Osteocyte (in vitro differentiated cells): ENCODE data around the gene UPK1B. TPM values are rescaled to one million over a fixed set of nuclear protein-coding genes. Genes with fewer than 3 reads are reported as not detected.
"Not testable (repeated sequence)": the region's sequence is repeated elsewhere in the genome, so short reads cannot be mapped to it uniquely, and the experiment has no call there.

Source experiments
- DNase-seq: peaks from one replicate; pipeline ENCODE4 v3.0.0; 2021; ENCODE audit warnings: mixed read lengths; ENCODE audit not compliant: unreplicated experiment; ENCODE audit errors: extremely low spot score
- H3K27ac Mint-ChIP-seq: one replicate; pipeline ENCODE4 v1.8.0; 2021; ENCODE audit warnings: mild to moderate bottlenecking, mixed read lengths; ENCODE audit not compliant: unreplicated experiment
- H3K27me3 Mint-ChIP-seq: one replicate; pipeline ENCODE4 v1.8.0; 2021; ENCODE audit warnings: mixed read lengths; ENCODE audit not compliant: unreplicated experiment
- H3K36me3 Mint-ChIP-seq: one replicate; pipeline ENCODE4 v1.8.0; 2021; ENCODE audit warnings: mixed read lengths; ENCODE audit not compliant: unreplicated experiment
- H3K4me1 Mint-ChIP-seq: one replicate; pipeline ENCODE4 v1.8.0; 2021; ENCODE audit warnings: mixed read lengths; ENCODE audit not compliant: unreplicated experiment
- H3K4me3 Mint-ChIP-seq: one replicate; pipeline ENCODE4 v1.8.0; 2021; ENCODE audit warnings: mild to moderate bottlenecking, moderate library complexity, mixed read lengths; ENCODE audit not compliant: unreplicated experiment
- H3K9me3 Mint-ChIP-seq: one replicate; pipeline ENCODE4 v1.8.0; 2021; ENCODE audit warnings: mixed read lengths; ENCODE audit not compliant: unreplicated experiment
- total RNA-seq: library from RNA; stranded (reverse); gene quantifications from 2 replicates; pipeline ENCODE4 v1.2.1, GENCODE V29; 2021
- TF ChIP-seq, protein P1 (sequence below): fragments of 200-600 bp; sonication (generic); IDR thresholded peaks from 2 replicates; pipeline ENCODE4 v1.5.0; 2021; ENCODE audit warnings: antibody characterized with exemption, mild to moderate bottlenecking, moderate library complexity

UPK1B gene
- total RNA-seq, 1 donor from 2014 or later: 0.24 TPM

DNA sequence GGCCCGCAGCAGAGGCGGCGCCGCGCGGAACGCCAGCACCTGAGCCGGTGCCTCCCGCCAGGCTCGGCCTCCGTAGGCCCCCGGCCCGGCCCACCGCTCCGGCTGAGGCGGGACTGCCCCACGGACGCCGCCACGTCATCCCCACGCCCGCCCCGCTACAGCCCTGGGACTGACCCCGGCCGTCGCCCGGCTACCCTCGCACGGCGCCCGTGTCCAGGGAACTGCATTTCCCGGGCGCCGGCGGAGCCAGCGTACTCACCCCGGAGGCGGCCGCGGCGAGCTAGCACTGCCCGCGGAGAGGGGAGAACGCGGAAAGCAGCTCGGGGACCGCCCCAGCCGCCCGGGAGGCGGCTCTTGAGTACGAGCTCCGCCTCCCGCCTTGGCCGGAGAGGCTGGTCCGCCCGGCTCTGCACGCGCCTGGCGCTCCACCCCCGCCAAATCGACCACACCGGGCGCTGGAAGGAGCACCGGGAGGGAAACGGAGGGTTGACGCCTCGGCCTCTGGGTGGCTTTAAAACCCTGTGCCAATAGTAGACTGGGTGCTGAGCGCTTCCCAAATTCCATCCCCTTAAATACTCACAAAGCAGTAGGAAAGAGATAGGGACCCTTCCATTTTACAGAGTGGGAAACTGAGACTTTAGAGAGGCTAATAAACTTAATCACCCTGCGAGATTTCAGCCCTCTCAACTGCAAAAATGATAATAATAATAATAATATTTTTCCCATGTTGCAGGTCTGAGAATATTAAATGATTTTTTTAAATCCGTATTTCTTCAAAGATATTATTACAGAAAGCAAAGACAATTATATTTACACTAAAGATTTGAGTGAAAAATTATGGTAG, 67.4 kb downstream of the UPK1B start, which contains the start of gene B4GALT4:
B4GALT4 (minus strand) TSS at position 288 of the 844 bp plus-strand sequence. CDS start 10,779 bp downstream, outside the sequence.
- Mint-ChIP-seq H3K4me3 (peak within 1 kb of the TSS; percentile 85), H3K9me3 (no peaks in the 10 kb centered on the region)
- TF ChIP-seq, protein P1, sequence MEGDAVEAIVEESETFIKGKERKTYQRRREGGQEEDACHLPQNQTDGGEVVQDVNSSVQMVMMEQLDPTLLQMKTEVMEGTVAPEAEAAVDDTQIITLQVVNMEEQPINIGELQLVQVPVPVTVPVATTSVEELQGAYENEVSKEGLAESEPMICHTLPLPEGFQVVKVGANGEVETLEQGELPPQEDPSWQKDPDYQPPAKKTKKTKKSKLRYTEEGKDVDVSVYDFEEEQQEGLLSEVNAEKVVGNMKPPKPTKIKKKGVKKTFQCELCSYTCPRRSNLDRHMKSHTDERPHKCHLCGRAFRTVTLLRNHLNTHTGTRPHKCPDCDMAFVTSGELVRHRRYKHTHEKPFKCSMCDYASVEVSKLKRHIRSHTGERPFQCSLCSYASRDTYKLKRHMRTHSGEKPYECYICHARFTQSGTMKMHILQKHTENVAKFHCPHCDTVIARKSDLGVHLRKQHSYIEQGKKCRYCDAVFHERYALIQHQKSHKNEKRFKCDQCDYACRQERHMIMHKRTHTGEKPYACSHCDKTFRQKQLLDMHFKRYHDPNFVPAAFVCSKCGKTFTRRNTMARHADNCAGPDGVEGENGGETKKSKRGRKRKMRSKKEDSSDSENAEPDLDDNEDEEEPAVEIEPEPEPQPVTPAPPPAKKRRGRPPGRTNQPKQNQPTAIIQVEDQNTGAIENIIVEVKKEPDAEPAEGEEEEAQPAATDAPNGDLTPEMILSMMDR: no peak

DNA sequence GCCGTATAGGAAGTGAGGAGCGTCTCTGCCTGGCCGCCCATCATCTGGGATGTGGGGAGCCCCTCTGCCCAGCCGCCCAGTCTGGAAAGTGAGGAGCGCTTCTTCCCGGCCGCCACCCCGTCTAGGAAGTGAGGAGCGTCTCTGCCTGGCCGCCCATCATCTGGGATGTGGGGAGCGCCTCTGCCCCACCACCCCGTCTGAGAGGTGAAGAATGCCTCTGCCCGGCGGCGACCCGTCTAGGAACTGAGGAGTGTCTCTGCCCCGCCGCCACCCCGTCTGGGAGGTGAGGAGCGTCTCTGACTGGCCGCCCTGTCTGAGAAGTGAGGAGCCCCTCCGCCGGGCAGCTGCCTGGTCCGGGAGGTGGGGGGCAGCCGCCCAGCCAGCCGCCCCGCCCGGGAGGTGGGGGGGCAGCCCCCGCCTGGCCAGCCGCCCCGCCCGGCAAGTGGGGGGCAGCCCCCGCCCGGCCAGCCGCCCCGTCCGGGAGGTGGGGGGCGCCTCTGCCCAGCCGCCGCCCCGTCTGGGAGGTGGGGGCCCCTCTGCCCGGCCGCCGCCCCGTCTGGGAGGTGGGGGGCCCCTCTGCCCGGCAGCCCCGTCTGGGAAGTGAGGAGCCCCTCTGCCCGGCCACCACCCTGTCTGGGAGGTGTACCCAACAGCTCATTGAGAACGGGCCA, 69.1 kb downstream of the UPK1B start:
- peaks cover 25% of the 10 kb centered on the region for H3K4me1 Mint-ChIP-seq
- not testable (repeated sequence) for H3K4me3 Mint-ChIP-seq, H3K27ac Mint-ChIP-seq, DNase-seq, H3K36me3 Mint-ChIP-seq, H3K27me3 Mint-ChIP-seq, H3K9me3 Mint-ChIP-seq

More for the DNA sequence above, 67.4 kb downstream of the UPK1B start, which contains the start of gene B4GALT4:
- peaks cover 11% of the 10 kb centered on the region for H3K36me3 Mint-ChIP-seq
- peaks cover 26% of the 10 kb centered on the region for H3K4me1 Mint-ChIP-seq
- H3K27ac Mint-ChIP-seq: peak within 1 kb of the TSS; percentile 91
- no peaks in the 10 kb centered on the region for H3K27me3 Mint-ChIP-seq
- DNase-seq: peak; percentile 95

DNA sequence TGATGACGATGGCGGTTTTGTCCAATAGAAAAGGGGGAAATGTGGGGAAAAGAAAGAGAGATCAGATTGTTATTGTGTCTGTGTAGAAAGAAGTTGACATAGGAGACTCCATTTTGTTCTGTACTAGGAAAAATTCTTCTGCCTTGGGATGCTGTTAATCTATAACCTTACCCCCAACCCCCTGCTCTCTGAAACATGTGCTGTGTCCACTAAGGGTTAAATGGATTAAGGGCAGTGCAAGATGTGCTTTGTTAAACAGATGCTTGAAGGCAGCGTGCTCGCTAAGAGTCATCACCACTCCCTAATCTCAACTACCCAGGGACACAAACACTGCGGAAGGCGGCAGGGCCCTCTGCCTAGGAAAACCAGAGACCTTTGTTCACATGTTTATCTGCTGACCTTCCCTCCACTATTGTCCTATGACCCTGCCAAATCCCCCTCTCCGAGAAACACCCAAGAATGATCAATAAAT, 69.7 kb downstream of the UPK1B start:
- H3K36me3 Mint-ChIP-seq, DNase-seq, H3K4me3 Mint-ChIP-seq, H3K27ac Mint-ChIP-seq, H3K27me3 Mint-ChIP-seq: not testable (repeated sequence)
- Mint-ChIP-seq H3K4me1 (peaks cover 25% of the 10 kb centered on the region), H3K9me3 (peaks cover 11% of the 10 kb centered on the region)

DNA sequence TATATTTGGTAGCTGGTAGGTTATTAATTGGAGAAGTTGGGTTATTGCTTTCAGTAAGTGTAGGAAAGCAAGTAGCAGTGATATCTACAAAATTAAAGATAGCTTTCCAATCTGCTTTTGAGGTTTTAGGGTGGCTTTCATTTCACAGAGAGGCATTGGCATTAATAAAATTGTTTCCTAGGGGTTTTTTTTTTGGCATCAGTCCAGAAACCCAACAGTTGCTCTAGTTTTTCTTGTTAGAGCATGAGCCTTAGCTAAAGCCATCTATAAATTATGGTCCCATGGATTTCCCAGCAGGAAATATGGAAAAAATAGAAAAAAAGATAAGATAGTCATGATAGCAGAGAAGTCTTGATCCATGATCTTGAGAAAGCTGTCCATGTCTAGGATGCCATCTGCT, 70.3 kb downstream of the UPK1B start:
- no peaks in the 10 kb centered on the region for H3K27me3 Mint-ChIP-seq
- H3K4me1 Mint-ChIP-seq: peaks cover 19% of the 10 kb centered on the region
- no peak overlapping the region for H3K4me3 Mint-ChIP-seq
- TF ChIP-seq, protein P1: no peak
- no peak overlapping the region for H3K27ac Mint-ChIP-seq
- DNase-seq: no peak
- peaks cover 13% of the 10 kb centered on the region for H3K9me3 Mint-ChIP-seq
- peaks cover 5% of the 10 kb centered on the region for H3K36me3 Mint-ChIP-seq

DNA sequence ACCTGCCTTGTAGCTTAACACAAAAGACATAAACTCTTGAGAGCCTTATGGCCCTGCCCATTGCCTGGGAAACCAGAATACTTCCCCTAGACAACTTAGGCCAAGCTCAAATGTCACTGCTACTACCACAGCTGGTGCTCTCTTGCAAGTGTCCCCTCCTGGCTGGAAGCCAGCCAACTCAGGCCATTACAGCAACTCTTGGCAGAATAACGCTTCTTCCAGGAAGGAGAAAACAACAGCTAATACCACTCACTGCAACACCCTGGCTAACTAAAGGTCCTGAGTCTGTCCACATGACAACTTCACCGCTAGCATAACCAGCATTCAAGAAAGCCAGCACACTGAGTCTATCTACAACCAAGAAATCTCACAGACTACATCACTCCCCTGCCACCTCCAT, 72.4 kb downstream of the UPK1B start:
- Mint-ChIP-seq H3K9me3 (peaks cover 29% of the 10 kb centered on the region), H3K4me3 (no peak overlapping the region), H3K4me1 (peaks cover 8% of the 10 kb centered on the region), H3K36me3 (peaks cover 12% of the 10 kb centered on the region), H3K27me3 (peaks cover 9% of the 10 kb centered on the region), H3K27ac (no peak overlapping the region)
- no peak for DNase-seq
- TF ChIP-seq, protein P1: no peak

Other genes starting within 250 kb of the UPK1B start
- not detected in 2 replicates for gene IGSF11, start 138.8 kb upstream of the UPK1B start, total RNA-seq
- gene TEX55, start 27.4 kb upstream of the UPK1B start, total RNA-seq: not detected in 2 replicates
- 21.7 and 21.8 TPM in 2 replicates for gene B4GALT4, start 67.3 kb downstream of the UPK1B start, total RNA-seq
- 49.7 and 51.0 TPM in 2 replicates for gene ARHGAP31, start 120.8 kb downstream of the UPK1B start, total RNA-seq